Measurements from ENCODE around the gene UCK2.

The UCK2 gene

GRCh38 chr1:165882168-165882837 is 54.9 kb downstream of the UCK2 start:
- no peak for DNase-seq

DNA sequence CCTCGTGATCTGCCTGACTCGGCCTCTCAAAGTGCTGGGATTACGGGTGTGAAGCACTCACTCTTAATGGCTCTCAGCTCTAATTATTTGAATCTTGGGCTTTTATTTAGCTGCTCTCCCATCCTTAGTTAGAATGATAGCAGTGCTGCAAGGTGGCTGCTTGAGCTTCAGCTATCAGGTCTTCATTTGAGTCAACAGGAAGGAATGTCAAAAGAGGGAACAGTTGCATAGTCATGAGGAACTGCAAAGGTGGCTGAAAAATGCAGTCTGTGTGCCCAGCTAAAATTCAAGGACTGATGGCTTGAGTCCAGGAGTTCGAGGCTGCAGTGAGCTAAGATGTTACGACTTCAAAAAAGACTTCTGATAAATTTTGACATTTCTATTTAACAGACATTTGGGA is 55.6 kb downstream of the UCK2 start:
- no peak for DNase-seq

GRCh38 chr1:165884009-165884689 is 56.7 kb downstream of the UCK2 start:
- no peak for DNase-seq

- DNase-seq, result no peak
Observed at GRCh38 chr1:165884690-165885304, 57.4 kb downstream of the UCK2 start.

DNA sequence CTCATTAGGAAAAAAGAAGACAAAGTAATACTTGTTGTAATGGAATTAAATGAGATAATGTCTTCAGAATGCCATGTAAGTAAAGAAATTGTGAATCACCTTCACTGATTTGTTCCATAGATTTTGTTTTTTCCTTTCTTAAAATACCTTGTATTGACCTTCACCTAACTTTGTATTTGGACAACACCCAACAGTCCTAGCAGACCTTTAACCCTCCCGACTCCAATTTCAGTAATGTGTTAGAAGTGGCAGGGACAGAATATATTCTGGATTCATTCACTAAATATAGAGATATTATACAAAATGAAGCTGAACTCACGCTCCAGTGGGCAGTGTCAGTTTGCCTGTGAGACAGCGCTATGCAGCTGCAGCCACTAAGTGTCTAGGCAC is 57.9 kb downstream of the UCK2 start:
- DNase-seq, result no peak

GRCh38 chr1:165886193-165886592 is 58.8 kb downstream of the UCK2 start:
- no peak for DNase-seq

DNA sequence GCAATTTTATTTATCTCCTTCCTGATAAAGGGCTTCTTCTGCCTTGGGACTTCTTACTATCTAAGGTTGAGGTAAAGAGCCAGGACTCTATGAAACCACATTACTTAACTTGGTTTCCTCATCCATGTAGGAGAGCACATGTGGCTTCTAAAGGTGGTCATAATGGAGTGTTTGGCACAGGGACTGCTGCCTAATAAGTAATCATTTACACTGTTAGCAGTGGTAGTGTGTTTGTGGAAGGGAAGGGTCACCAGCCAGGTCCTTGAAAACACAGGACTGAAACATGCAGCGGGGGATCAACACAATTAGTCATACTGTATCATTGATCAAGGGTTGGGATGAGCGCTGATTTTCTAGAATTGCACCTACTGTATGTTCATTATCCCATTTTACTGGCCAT is 59.6 kb downstream of the UCK2 start:
- no peak for DNase-seq

GRCh38 chr1:165887877-165888551 is 60.6 kb downstream of the UCK2 start:
- no peak for DNase-seq

- DNase-seq, result no peak
Observed at GRCh38 chr1:165888552-165888920, 61.1 kb downstream of the UCK2 start.

DNA sequence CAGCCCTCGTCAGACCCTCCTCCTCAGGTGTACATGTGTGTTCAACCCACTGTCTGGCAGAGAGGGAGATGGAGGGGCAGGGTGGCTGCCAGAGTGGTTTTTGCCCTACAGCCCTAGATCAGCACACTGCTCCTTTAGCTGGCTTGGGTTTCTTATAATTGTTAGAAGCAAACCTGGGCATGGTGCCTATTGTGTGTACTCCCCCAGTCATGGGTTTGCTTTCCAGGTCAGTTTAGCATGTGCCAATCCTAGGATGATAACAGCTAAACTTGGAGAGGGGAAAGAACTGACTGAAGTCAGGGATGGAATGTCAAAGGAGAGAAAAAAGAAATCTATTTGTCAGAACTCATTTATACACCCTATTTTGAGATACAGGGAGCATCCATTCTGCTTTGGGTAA is 63.3 kb downstream of the UCK2 start:
- peak; percentile 25 for DNase-seq

GRCh38 chr1:165891111-165891860 is 63.9 kb downstream of the UCK2 start:
- peak; percentile 86 for DNase-seq

DNA sequence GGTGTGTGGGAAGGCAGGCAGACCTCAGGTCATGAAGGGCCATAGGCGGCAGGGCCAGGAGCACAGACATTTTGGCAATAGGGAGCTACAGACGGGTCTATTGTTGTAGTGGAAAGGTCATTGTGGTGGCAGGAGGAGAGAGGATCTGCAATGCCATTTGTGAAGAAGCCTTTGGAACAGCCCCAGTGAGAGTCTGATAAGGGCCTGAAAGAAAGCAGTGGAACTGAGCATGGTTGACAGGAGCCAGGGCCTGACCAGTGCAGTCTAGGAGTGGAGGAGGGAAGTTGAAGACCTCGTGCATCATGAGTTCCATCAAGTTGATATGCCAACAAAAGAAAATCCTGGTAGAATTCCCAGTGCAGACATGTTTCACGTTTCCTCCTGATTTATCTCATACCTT is 65.5 kb downstream of the UCK2 start:
- no peak for DNase-seq

- no peak for DNase-seq
Observed at GRCh38 chr1:165893507-165893906, 66.1 kb downstream of the UCK2 start.

- peak; percentile 57 for DNase-seq
Observed at GRCh38 chr1:165894591-165894990, 67.2 kb downstream of the UCK2 start.

DNA sequence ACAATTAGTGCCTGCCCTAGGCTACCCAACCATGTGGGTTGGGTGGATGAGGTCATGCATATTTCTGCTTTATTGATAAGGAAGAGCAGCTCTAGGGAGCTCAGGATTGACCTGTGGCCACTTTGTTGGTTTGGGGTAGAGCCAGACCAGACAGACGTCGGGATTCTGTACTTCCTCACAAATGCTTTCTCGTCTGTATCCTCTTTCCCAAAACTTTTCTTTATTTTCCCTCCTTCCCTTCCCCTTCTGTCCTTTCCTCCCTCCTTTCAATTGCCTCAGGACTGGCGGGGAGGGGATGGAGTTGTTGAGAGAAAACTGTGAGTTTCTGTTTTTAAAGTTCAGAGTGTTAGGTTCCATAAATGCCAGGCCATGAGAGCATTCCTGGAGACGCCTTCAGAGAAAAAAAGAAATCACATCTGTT is 68.0 kb downstream of the UCK2 start:
- peak; percentile 71 for DNase-seq

DNA sequence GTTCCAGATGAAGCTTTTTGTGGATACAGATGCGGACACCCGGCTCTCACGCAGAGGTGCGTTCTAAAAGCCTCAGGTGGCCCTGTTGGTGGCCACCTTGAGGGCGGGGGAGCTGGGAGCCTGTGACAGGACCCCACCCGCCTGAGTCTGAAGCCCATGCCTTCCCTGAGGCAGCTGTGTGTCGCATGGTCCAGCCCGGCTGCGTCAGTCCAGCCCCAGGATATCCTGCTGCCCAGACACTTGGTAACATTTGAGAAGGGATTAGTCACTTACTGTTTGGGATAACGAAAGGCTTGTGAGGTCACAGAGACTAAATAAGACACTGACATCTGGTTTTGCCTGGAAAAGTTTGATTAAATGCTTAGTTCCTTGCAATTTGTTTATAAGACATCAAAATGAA is 68.9 kb downstream of the UCK2 start:
- DNase-seq, result peak; percentile 96

DNA sequence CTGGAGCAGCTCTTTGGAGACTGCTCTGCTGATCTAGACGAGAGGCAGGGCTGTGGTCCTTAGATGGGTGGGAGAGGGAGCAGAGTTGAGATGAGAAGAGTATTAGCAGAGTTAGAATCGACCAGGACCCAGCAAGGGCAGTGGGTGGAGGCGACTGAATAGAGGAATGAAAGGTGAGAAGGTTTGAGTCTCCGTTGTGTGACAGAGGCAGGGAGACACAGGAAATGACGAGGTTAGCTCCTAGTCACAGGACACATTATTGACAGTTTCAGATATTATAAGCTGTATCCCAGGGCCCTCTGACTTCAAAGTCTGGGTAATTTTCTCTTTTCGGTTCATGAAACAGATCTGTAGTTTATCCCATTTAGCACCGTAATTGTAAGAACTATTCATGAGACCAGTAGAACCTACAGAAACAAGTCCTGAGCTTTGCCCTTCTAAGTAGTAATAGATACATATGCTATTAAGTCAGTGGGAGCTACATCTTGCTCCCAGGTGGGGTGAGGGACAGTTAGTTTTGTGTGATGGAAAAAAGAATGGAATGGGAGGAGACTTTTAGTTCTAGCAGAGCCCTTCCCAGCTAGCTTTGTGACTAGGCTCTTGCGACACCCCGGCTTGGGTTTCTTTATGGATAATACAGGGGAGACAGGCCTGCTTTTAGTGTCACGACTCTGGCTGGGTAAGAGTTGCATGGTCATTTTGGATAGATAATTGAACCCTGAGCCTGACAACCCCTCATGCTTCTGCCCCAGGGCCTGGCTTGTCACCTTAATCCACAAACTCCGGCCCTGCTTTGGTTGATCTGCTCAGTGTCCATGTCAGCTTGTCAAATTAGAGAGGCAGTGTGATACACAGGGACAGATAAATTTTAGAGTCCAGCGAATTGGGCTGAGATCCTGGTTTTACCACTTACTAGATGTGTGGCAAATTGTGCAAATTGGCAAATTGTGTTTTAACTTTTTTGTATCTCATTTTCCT is 70.2 kb downstream of the UCK2 start:
- DNase-seq, result peak; percentile 41

DNA sequence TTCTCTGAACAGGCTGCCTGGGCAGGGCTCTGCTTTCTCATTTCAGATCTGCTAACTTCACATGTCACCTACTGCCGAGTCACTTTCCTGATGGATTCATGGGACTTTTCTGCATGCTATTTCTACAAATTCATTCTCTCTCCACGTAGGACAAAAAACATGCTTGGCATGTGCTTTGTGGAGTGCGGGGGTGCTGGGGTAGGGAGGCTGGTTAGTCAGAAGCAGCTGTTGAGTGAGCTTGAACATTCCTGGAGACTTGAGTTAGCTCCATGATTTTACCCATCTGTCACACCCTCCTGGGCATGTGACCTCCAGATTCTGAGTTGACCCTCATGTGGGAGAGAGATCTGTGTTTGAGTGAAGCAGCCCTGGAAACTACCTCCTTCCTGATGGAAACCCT is 71.4 kb downstream of the UCK2 start:
- peak; percentile 100 for DNase-seq

DNA sequence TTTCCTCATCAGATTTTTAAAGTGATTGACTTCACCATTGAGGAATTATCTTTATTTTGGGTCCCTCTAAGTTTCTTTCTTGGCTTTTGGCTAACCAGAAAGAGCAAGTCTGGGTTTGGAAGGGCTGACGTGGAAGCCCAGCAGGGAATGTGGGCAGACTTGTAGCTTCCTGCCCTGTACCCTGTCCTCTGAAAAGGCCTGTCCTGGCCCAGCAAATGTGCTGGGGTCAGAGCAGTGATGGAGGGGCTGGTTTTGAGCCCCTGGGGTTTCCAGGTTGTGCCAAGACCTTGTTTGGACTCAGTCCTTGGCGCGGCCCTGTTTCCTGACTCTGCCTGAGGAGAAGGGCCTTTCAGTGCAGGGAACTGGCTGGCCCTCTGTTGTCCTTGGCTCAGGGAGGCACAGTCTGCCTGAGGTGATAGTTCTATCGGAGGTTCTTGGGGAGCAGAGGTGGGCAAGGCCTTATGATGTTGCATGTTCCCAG is 72.1 kb downstream of the UCK2 start:
- DNase-seq, result peak; percentile 67

DNA sequence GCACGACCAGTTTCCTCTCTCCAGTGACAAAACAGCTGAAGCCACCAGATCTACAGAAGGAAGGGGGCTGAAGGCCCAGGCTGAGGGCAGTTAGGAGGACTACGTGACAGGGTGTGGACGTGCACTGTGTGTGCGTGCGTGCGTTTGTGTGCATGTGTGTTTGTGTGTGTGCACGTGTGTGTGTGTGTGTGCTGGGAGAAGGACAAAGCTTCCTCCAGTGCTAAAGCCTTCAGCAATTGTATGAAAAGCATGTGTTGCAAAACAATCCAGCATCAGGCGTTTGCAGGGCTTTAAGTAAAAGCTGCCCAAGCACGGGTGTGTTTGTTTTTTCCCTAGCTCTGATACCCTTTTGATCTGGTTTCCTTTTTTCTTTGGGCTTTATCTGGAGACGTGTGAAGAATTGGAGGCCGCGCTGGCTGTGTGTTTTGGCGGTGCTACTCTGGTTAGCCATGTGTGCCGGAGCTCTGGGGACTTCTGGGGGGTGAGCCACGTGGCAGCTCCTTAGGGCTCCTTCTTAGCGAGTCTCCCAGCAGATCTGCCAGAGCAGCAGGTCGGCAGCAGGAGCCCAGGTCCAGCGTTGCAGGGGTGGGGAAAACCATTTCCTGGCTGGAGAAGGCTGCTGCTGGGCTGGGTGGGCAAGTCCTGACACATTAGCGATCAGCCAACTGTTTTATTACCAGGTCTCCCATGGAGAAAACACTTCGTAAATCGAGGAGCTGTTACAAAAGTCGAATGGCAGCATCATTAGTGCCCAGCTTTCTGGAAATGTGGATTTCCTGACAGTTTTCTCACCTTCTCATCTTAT is 73.4 kb downstream of the UCK2 start:
- peak; percentile 42 for DNase-seq

Measured in fibroblast of skin of back (primary cell).